ENCODE measurements around the gene GRID1. TPM values are rescaled to one million over a fixed set of nuclear protein-coding genes. Genes with fewer than 3 reads are reported as not detected.

Gene GRID1
- total and polyA plus RNA-seq, 10 of the 15 experiments (the other 5 are each of a cell fraction or from before 2014, with no cell fraction given) = 0.04 to 0.62 (median 0.08) TPM; not detected in 5

DNA sequence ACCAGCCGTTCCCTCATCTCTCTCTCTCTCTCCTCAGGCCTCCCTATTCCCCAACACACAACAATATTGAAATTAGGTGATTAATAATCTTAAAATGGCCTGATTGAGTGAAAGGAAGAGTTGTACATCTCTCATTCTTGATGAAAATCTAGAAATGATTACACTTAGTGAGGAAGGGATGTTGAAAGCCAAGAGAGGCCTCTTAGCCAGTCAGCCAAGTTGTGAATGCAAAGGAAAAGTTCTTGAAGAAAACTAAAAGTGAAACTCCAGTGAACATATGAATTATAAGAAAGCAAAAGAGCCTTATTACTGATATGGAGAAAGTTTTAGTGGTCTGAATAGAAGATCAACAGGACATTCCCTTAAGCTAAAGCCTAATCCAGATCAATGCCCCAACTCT lies 695.1 kb downstream of the GRID1 start (continued):
- TF ChIP-seq POLR2AphosphoS2 (IDR thresholded peaks at IDR 0.05; ENCODE audit: low read depth, low read length) = no peak
- no peak for TF ChIP-seq ZSCAN29 (IDR thresholded peaks at IDR 0.05)
- no peak for TF ChIP-seq MXI1 (IDR thresholded peaks at IDR 0.05; ENCODE audit: low read depth, low read length)
- no peak for TF ChIP-seq SMC3 (IDR thresholded peaks at IDR 0.05; ENCODE audit: borderline replicate concordance, low read length)

DNA sequence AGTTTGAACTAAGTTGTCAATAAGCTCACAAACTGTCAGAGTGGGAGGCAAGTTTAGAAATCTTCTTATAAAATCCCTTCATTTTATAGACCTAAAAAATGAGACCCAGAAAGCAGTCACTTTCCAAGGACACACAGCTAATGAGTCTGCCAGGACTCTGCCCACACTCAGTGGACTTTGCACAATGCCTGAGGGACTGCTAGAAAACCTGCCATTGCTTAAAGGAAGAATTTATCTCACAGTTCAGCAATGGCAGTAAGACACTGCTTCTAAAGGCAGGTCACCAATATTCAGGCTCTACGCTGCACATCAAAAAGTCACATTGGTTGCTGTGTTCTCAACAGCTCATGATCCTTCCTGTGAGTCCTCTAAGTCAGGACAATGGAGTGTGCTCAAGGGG lies 698.1 kb downstream of the GRID1 start:
- Histone ChIP-seq H2AFZ (ENCODE audit: control insufficient read depth, low read depth, low read length) (no peak overlapping the region), H3K27me3 (replicated peaks in 1 of 2; ENCODE audit: control insufficient read depth in 2 of 2, insufficient read depth in 2 of 2, low read length in 1 of 2) (no peaks in the 10 kb centered on the region), H3K36me3 (ENCODE audit: control insufficient read depth in 2 of 2, insufficient read depth in 2 of 2, low read length in 1 of 2) (no peaks in the 10 kb centered on the region), H3K4me1 (ENCODE audit: control insufficient read depth, insufficient read depth, low read length) (no peaks in the 10 kb centered on the region), H4K20me1 (ENCODE audit: control insufficient read depth, insufficient read depth) (no peaks in the 10 kb centered on the region), H3K79me2 (ENCODE audit: control insufficient read depth, insufficient read depth, low read length) (no peaks in the 10 kb centered on the region), H3K9me3 (replicated peaks; ENCODE audit: control insufficient read depth, insufficient read depth, low read length) (no peaks in the 10 kb centered on the region), H3K27ac (ENCODE audit: control insufficient read depth, insufficient read depth) (no peak overlapping the region), H3K9ac (ENCODE audit: control insufficient read depth, insufficient read depth, low read length) (no peak overlapping the region), H3K4me2 (ENCODE audit: control insufficient read depth, insufficient read depth) (no peak overlapping the region), H3K4me3 (no peak overlapping the region)
- intact Hi-C loops (cut with micrococcal nuclease; ENCODE audit: unreplicated experiment) = no loop called here
- SMC1A ChIA-PET (ENCODE audit: uncharacterized antibody, unreplicated experiment) = no interaction called here
- RAD21 ChIA-PET (ENCODE audit: unreplicated experiment) = no interaction called here
- POLR2A ChIA-PET = no interaction called here
- in situ Hi-C loops (cut with MboI) = no loop called here
- ATAC-seq (no peak), FAIRE-seq (no peak), DNase-seq (ENCODE audit: low read depth, low spot score) (no peak)
- WGBS (ENCODE audit: insufficient coverage, insufficient replicate concordance, low lambda C conversion rate, missing lambda C conversion rate) = 93% methylated on average over 1 of the region's 1 CpG
- CTCF ChIA-PET = no interaction called here
- BruUV-seq (replicated peaks) = no TSS peak
- TF ChIP-seq SIN3A (IDR thresholded peaks at IDR 0.05; ENCODE audit: low read depth, low read length) = no peak
- no peak for TF ChIP-seq ESRRA (IDR thresholded peaks at IDR 0.05; ENCODE audit: low read length)
- no peak for TF ChIP-seq SP1 (IDR thresholded peaks at IDR 0.05; ENCODE audit: low read depth, low read length)
- TF ChIP-seq IKZF2 (IDR thresholded peaks at IDR 0.05) = no peak
- no peak for TF ChIP-seq ZNF622 (IDR thresholded peaks at IDR 0.05)
- TF ChIP-seq SREBF2 (IDR thresholded peaks at IDR 0.05; ENCODE audit: low read length) = no peak
- no peak for TF ChIP-seq POU2F2 (IDR thresholded peaks at IDR 0.05; ENCODE audit: borderline replicate concordance, low read depth, low read length)
- TF ChIP-seq MXI1 (IDR thresholded peaks at IDR 0.05; ENCODE audit: low read depth, low read length) = no peak
- no peak for TF ChIP-seq NFYA (IDR thresholded peaks at IDR 0.05; ENCODE audit: borderline replicate concordance, low read depth, low read length)
- TF ChIP-seq, protein P1, sequence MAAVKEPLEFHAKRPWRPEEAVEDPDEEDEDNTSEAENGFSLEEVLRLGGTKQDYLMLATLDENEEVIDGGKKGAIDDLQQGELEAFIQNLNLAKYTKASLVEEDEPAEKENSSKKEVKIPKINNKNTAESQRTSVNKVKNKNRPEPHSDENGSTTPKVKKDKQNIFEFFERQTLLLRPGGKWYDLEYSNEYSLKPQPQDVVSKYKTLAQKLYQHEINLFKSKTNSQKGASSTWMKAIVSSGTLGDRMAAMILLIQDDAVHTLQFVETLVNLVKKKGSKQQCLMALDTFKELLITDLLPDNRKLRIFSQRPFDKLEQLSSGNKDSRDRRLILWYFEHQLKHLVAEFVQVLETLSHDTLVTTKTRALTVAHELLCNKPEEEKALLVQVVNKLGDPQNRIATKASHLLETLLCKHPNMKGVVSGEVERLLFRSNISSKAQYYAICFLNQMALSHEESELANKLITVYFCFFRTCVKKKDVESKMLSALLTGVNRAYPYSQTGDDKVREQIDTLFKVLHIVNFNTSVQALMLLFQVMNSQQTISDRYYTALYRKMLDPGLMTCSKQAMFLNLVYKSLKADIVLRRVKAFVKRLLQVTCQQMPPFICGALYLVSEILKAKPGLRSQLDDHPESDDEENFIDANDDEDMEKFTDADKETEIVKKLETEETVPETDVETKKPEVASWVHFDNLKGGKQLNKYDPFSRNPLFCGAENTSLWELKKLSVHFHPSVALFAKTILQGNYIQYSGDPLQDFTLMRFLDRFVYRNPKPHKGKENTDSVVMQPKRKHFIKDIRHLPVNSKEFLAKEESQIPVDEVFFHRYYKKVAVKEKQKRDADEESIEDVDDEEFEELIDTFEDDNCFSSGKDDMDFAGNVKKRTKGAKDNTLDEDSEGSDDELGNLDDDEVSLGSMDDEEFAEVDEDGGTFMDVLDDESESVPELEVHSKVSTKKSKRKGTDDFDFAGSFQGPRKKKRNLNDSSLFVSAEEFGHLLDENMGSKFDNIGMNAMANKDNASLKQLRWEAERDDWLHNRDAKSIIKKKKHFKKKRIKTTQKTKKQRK (IDR thresholded peaks at IDR 0.05; ENCODE audit: low read depth, low read length) = no peak
- no peak for TF ChIP-seq WRNIP1 (IDR thresholded peaks at IDR 0.05; ENCODE audit: borderline replicate concordance, low read depth, low read length)
- TF ChIP-seq IKZF1 (conservative IDR thresholded peaks at IDR 0.05) = no peak
- no peak for TF ChIP-seq MEF2A (IDR thresholded peaks at IDR 0.05; ENCODE audit: insufficient read depth, low read depth, low read length)
- TF ChIP-seq, protein P2, sequence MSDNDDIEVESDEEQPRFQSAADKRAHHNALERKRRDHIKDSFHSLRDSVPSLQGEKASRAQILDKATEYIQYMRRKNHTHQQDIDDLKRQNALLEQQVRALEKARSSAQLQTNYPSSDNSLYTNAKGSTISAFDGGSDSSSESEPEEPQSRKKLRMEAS (IDR thresholded peaks at IDR 0.05; ENCODE audit: low read depth, low read length) = no peak
- no peak for TF ChIP-seq EED (IDR thresholded peaks at IDR 0.05; ENCODE audit: low read depth)
- no peak for TF ChIP-seq MTA2 (IDR thresholded peaks at IDR 0.05; ENCODE audit: low read depth)
- TF ChIP-seq, protein P3, sequence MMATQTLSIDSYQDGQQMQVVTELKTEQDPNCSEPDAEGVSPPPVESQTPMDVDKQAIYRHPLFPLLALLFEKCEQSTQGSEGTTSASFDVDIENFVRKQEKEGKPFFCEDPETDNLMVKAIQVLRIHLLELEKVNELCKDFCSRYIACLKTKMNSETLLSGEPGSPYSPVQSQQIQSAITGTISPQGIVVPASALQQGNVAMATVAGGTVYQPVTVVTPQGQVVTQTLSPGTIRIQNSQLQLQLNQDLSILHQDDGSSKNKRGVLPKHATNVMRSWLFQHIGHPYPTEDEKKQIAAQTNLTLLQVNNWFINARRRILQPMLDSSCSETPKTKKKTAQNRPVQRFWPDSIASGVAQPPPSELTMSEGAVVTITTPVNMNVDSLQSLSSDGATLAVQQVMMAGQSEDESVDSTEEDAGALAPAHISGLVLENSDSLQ (IDR thresholded peaks at IDR 0.05) = no peak
